ENCODE results near the gene POR.

Gene POR

DNA sequence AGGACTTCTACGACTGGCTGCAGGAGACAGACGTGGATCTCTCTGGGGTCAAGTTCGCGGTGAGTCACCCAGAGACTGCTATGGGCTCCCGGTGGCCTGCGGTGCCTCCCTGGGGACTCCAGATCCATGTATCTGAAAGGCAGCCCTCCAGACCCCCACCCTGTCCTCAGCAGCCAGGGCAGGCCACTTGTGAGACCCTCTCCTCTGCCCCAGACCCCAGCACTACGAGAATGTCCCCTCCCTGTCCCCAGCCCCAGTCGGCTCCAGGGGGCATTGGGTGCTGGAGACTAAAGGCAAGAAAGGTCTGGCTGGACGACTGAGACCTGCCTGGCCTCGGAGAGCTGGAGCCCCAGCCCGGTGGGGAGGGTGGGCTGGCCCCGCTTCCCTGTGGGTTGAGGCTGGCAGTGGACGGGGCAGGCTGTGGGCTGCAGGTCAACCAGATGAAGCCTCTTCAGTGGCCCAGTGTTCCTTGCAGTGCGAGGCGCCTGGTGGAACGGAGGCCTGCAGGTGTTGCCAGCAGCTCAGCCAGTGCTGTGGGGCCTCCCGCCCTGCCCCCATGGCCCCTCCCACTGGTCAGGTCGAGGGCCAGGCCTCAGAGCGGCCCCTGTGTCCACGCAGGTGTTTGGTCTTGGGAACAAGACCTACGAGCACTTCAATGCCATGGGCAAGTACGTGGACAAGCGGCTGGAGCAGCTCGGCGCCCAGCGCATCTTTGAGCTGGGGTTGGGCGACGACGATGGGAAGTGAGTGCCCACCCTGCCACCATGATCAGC is 65.7 kb downstream of the POR start:
- no peak for DNase-seq

DNA sequence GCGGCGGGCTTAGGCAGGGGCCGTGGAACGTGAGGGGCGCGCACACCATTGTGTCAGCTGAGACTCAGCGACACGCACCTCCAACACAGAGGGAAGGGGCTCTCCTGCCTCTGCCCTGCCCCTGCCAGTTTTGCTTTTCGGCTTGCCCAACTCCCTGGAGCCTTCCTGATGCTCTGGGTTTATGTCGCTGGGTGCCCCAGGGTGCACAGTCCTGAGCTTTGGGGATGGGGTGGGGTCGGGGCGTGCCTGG is 66.2 kb downstream of the POR start:
- DNase-seq, result no peak

DNA sequence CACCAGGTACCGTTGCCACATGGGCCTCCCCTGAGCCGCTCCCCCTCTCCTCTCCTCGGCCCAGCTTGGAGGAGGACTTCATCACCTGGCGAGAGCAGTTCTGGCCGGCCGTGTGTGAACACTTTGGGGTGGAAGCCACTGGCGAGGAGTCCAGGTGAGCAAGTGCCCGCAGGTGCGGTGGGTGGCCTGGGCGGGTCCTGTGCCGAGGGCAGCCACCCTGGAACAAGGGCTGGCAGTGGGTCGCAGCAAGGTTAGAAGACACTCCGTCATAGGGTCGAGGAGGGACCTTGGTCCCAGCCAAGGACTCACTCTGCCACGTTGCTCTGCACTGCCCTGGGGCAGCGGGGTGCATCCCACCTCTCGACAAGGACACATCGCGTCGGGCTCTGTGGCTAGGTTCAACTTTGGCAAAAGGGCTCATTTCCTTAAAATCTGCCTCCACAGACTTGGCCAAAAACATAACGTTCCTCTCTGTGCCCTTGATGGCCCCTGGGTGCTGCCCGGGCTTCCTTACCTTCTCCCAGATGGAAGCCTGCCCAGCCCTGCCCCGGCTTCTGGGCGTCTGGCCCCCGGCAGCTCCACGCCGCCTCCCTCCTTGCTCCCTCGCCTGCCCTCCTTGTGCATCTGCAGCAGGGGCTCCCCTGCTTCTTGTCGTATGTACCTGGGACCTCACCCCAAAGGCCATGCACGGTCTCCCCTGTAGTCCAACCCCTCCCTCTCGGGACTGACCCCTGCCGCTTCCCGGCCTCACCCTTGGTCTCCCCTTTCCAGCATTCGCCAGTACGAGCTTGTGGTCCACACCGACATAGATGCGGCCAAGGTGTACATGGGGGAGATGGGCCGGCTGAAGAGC is 66.7 kb downstream of the POR start:
- DNase-seq, result no peak

DNA sequence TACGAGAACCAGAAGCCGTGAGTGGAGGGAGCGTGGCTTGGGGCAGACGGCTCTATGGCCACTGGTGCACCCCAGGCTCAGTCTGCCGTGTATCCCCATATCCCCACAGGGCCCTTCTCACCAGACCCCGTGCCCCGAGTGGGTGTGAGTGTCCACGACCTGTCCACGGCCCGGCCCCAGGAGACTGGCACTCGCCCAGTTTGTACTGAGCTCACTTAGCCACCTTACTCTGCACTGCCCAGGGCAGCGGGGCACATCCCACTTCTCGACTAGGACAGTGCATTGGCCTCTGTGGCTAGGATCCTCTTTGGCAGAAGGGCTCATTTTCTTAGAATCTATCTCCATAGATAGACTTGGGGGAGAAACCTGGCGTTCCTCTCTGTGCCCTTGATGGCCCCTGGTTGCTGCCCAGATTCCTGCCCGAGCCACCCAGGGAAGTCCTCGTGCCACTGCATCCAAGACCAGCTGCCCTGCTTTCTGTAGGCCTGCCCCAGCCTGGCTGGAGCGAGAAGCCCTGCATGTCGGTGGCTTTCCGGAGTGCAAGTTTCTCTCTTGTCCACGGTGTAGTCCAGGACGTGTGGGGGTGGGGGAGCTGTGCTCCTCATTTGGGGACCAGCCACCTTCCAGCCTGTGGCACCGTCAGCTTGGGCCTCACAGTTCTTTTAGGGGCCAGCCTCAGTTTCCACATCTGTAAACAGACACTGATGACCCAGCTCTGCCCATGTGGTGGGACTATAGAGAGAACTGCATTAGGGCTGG is 67.5 kb downstream of the POR start:
- no peak for DNase-seq

DNA sequence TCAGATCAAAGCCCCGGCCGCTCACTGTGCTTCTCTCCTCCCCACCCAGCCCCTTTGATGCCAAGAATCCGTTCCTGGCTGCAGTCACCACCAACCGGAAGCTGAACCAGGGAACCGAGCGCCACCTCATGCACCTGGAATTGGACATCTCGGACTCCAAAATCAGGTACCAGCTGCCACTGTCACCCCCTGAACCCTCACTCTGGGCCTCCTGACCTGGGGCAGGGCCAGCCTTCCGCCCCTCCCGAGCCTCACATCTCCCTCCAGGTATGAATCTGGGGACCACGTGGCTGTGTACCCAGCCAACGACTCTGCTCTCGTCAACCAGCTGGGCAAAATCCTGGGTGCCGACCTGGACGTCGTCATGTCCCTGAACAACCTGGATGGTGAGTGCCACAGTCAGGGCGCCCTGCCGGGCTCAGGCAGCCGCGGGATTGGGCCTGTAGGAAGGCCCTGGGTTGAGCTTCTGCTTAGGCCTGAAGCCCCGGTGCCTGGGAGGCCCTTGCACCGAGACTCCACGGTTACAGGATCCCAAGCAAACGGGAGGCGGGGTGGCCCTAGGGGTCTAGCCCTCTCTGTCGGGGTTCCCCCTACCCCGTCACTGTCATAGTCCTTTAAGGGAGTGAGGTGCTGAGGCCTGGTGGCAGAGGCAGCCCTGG is 68.6 kb downstream of the POR start:
- DNase-seq, result no peak

DNA sequence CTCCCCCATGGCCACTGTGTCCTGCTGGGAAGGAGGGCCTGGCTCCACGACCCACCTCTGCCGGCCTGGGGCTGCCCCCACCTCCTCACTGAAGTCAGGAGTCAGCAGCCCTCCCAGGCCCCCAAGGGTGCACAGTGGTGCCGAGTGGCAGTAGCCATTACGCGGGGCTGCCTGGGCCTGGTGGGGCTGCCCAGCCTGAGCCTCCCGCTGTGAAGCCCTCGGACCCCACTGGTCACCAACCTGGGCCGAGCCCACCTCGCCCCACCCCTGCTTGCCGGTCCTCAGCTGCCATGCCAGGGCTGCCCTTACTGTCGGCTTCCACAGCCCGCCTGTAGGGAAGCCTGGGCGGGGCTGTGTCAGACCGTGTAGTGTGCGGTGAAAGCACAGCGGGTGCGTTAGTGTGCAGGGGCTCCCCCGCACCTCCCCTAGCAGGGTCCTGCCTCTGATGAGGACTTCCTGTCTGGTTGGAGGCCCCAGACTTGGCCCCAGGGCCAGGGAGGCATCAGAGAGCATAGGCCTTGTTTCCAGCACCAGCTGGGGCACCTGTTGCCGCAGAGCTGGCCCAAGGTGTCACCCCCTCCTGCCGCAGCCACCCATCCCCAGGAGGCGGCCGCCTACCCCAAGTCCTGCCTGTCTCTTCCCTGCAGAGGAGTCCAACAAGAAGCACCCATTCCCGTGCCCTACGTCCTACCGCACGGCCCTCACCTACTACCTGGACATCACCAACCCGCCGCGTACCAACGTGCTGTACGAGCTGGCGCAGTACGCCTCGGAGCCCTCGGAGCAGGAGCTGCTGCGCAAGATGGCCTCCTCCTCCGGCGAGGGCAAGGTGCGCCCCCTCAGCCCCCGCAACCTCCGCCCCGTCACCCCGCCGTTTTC is 69.4 kb downstream of the POR start:
- no peak for DNase-seq

DNA sequence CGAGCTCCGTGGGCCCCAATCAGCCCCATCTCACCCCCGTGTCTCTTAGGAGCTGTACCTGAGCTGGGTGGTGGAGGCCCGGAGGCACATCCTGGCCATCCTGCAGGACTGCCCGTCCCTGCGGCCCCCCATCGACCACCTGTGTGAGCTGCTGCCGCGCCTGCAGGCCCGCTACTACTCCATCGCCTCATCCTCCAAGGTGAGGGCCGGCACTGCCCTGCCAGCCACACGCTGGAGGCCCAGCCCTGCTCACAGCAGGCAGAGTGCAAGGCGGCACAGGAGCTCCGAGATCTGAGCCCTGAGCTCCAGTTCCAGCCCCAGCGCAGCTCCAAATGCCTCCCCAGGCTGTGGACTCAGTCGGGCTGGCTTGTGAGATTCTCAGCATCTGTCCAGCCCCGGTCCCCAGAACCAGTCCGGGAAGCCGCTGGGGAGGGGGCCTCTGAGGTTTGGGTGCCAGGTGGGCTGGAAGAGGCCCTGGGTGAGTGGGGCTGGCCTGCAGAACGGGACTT is 70.1 kb downstream of the POR start:
- DNase-seq, result no peak

DNA sequence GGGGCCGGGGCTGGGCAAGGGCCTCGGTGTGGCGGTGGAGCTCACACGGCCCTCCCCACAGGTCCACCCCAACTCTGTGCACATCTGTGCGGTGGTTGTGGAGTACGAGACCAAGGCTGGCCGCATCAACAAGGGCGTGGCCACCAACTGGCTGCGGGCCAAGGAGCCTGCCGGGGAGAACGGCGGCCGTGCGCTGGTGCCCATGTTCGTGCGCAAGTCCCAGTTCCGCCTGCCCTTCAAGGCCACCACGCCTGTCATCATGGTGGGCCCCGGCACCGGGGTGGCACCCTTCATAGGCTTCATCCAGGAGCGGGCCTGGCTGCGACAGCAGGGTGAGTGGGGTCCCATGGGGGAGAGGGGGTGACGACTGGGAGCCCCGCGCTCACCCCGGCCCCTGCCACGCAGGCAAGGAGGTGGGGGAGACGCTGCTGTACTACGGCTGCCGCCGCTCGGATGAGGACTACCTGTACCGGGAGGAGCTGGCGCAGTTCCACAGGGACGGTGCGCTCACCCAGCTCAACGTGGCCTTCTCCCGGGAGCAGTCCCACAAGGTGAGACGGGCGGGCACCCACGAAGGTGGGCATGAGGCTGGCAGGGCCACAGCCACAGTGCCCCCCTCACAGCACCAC is 70.7 kb downstream of the POR start:
- no peak for DNase-seq

DNA sequence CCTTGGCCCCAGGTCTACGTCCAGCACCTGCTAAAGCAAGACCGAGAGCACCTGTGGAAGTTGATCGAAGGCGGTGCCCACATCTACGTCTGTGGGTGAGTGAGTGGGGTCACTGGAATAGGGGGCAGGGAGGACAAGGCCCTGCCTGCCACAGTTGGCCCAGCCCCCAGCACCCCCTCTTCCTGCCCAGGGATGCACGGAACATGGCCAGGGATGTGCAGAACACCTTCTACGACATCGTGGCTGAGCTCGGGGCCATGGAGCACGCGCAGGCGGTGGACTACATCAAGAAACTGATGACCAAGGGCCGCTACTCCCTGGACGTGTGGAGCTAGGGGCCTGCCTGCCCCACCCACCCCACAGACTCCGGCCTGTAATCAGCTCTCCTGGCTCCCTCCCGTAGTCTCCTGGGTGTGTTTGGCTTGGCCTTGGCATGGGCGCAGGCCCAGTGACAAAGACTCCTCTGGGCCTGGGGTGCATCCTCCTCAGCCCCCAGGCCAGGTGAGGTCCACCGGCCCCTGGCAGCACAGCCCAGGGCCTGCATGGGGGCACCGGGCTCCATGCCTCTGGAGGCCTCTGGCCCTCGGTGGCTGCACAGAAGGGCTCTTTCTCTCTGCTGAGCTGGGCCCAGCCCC is 71.3 kb downstream of the POR start:
- DNase-seq, result no peak

DNA sequence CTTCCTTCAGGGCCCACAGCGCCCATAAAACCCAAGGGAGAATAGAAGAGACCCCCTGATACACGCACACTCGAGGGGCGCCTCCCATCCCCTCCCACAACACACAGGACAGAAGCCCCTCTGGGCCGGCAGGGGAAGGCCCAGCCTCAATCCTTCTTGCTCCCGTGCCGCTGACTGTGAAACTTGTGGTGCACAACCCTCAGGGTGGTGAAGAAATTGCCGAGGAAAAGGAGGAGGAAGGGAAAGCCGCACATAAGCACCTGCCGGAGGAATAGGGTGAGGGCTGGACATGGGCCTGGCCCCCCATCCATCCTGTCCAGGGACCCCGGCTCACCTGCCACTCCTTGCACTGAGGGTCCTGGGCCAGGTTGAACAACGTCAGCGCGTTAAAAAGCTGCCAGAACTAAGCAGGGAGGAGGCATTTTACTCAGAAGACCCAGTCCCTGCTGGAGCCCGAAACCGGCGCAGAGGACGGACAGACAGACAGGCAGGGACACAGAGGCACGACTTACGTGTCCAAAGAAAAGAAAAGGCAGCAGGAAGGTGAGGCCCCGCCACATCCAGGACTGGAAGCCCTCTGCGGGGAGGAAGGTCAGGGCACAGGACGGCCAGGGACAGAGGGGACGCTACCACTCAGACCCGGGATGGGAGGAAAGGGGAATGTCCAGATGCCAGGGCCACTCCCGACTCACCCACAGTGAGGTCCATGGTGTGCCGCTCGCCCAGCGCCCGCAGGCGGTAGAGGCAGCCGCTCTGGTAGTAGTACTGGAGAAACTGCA is 72.3 kb downstream of the POR start:
- no peak for DNase-seq

DNA sequence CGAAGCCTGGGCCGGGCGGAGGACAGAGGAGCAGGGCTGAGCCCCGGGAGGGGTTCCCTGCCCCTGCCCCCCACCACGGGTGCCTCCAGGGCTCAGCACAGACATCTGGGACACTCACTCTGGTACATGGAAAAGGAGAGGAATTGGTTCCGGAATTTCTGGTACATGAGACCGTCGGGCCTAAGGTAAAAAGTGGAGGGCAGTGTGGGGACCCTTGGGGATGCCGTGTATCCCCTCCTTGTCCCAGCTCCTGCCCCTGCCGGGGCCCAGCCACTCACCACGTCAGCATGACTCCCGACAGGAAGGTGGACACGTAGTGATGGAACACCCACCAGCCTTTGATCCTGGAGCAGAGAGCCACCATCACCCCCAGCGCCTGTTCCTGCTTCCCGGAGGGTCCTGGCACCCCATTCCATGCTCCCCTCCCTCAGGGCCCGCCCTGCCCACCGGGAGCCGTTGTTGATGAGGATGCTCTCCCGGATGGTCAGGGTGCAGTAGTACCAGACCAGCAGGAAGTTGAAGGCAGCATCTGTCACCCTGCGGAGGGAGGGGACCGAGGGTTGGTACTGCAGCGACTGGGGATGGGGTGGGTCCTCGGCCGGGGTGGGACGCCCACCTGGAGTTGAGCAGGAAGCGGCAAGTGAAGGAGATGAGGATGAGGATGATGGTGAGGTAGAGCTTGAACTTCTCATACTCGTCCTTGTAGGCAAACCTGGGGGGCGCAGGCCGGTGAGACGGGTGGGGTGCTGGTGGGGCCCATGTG is 73.0 kb downstream of the POR start:
- no peak for DNase-seq

DNA sequence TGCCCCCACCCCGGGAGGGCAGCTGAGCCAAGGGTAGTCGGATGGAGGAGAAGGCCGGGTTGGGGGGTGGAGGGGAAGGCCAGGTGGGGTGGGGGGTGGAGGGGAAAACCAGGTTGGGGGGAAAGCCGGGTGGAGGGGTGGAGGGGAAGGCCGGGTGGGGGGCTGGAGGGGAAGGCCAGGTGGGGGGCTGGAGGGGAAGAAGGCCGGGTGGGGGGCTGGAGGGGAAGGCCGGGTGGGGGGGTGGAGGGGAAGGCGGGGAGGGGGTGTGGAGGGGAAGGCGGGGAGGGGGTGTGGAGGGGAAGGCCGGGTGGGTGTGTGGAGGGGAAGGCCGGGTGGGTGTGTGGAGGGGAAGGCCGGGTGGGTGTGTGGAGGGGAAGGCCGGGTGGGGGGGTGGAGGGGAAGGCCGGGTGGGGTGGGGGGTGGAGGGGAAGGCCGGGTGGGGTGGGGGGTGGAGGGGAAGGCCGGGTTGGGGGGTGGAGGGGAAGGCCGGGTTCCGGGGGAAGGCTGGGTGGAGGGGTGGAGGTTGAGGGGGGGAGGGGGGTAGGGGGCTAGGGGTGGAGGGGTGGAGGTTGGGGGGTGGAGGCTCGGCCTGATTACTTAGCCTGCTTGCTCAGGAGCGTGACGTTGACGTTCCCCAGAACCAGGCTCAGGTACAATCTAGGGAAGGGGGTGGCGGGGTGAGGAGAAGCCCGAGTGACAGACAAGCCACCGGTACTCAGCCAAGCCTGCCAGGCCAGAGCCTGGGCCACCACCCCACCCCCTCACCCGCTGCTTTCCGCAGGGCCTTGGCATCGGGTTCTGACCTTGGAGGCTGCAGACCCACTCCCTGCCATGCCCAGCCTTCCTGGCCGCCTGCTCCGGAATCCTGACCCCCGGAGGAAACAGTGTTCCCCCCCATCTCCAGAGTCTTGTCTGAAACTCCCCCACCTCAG is 73.9 kb downstream of the POR start:
- DNase-seq, result no peak

DNA sequence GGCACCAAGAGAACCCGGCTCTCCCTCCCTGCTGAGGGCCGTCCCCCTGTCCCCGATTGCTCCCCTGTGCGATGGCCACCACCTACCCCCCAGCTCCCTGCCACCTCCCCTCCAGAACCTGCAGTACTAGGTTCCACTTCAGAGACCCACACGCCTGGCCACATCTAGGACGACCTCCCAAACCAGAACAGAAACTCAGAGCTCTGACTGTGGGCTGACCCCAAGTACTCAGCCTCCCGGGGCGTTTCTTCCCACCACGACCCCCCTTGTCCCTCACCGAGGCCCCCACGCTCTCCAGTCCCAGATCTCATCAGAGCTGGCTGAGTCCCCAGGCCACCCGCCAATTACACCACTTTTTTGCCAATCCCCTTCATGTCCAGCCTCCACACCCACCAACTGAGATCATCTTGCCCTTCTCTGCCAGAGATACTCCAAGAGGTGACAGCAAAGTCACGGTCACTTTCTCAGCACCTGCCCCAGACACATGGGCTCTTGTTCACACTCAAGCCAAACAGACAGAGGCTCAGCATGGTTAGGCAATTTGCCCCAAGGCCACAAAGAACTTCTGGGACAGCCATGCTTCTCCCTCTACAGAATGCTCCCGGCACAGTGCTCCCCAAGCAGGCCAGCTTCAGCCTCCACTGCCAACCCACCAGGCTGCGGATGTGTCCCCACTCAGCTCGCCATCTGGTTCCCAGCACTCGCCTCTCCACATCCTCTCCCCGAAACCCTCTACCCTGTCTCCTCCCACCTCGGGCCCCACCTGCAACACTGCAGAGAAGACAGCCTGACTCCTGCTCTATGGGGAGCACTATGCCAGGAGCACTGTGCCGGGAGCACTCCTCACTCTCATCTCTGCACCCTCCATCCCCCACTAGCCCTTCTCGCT is 74.8 kb downstream of the POR start:
- DNase-seq, result no peak

DNA sequence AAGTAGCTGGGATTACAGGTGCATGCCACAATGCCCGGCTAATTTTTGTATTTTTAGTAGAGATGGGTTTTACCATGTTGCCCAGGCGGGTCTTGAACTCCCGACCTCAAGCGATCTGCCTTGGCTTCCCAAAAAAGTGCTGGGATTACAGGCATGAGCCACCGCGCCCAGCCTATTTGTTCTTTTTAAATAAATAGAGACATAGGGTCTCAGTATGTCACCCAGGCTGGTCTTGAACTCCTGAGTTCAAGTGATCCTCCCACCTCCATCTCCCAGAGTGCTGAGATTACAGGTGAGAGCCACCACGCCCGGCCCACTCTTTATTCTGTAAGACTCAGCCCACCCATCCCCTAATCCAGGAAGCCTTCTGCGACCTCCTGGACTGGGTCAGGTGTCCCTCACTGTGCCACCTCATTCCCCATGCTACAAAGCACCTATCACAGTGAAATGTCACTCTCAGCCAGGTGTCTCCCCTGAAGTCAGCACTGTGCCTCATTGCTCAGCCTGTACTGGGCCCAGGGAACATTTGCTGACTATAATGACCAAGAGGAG is 76.7 kb downstream of the POR start:
- DNase-seq, result no peak

DNA sequence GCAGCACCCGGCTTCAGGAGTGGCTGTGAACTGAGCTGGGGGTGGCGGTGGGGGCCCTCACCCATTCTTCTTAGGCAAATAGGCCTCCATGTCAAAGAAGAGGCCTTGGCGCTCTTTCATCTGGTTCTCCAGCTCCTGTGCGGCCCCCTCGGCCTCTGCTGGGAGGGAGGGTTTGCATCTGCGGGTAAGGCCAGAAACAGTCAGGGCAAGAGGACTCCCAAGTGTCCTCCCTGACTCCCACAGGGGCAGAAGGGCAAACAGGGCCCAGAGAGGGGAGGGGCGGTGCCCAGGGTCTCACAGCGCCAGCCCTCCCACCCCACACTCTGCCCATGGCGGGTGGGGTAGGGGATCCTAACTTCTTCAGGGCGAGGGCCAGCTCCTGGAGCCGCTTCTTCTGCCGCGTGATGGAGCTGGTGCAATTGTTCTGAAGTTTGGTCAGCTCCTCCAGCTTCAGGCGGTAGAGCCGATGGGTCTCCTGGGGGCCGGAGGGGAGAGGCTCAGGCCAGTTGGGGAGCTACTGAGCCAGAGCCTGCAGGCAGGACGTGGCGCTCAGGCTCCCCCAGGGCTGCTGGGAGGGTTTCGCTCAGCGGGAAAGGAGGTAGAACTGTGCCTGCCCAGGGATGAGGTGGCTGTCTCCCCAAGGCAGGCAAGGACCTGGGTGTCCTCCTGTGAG is 77.3 kb downstream of the POR start:
- no peak for DNase-seq

DNA sequence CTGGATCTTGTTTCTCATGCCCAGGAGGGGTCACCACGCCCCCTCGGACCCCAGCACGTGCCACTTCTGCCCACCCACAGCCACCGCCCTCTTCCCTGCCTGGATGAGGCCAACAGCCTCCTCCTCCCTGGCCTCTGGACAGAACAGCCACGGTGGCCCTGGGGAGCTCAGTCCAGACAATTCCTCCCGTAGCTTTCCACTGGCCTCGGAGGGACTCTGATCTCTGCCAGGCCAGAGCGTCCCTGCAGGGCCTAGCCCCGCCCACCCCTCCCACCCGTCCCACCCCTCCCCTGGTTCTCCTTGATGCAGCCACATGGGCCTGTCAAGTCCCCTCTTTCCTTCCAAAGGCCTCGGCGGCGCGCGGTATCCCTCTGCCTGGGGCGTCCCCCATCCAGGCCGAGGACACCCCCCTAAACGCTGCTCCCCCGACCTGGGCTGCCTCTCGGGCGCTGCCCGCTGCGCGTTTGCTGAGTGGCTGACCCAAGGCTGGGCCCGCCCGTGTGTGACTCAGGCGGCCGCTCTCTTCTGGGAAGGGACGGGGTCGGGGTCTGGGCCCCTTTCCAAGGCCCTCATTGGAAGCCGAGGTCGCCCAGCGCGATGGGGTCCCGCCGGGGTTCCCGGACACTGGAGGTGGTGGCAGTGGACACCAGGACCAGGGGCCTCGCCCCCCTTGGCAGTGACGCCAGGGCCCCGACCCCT is 78.9 kb downstream of the POR start:
- DNase-seq, result no peak
